EL (cell line): ENCODE results near the gene ARL16.

Experiments used
- DNase-seq: peaks from one replicate; pipeline ENCODE4 v3.0.0-alpha.2; 2016

The ARL16 gene

GRCh38 chr17:81638683-81639082, 44.9 kb downstream of the ARL16 start:
- no peak for DNase-seq

- peak; percentile 86 for DNase-seq
Observed at GRCh38 chr17:81636505-81637288, 46.9 kb downstream of the ARL16 start, which contains the start of the genes NPLOC4 and TSPAN10. TSS of gene NPLOC4 (minus strand) at chr17:81637112. CDS start at chr17:81636930, 182 bp downstream. TSS of gene TSPAN10 (plus strand) at chr17:81637196. CDS start at chr17:81642413, 5,217 bp downstream.

GRCh38 chr17:81635973-81636504, 47.6 kb downstream of the ARL16 start:
- no peak for DNase-seq

GRCh38 chr17:81635431-81635830, 48.2 kb downstream of the ARL16 start:
- no peak for DNase-seq

- DNase-seq: no peak
Observed at GRCh38 chr17:81631482-81631881, 52.1 kb downstream of the ARL16 start.
